ENCODE results near the gene ADIPOR2.

Gene ADIPOR2

DNA sequence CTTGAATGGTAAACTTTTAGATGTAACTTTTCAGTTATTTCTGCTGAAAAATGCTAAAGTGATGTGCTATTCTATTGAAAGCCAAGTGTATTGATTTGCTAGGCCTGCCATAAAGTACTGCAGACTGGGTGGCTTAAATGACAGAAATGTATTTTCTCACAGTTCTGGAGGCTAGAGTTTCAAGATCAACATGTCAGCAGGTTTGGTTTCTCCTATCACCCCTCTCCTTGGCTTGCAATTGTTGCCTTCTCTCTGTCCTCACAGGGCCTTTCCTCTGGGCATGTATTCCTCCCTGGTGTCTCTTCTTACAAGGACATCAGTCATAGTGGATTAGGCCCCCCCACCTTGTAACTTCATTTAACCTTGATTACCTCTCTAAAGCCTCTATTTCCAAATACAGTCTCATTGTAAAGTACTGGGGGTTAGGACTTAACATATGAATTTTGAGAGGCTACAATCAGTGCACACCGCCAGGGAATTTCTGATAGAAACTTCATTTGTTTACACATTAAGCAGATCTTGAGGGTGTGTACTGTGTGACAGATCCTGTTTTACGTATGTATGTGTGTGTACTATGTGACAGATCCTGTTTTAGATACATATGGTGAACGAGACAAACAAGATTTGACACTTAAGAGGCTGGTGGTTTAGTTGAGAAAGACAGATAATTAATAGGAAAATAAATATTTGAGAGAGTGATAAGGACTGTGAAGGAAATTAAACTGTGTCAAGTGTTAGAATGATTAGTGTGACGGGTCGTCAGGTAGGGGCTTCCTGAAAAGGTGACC is 49.5 kb downstream of the ADIPOR2 start:
- Histone ChIP-seq H3K9ac (no peak overlapping the region), H3K4me1 (peaks cover 27% of the 10 kb centered on the region), H3K27me3 (ENCODE audit: control insufficient read depth, insufficient read depth, low read length) (no peaks in the 10 kb centered on the region), H3K36me3 (ENCODE audit: control insufficient read depth, insufficient read depth, low read length) (no peaks in the 10 kb centered on the region), H3K79me2 (peaks cover 20% of the 10 kb centered on the region), H3K9me3 (ENCODE audit: control insufficient read depth, low read length) (no peaks in the 10 kb centered on the region), H2AFZ (no peak overlapping the region), H3K27ac (peak overlapping the region; percentile 9), H3K4me3 (ENCODE audit: low read depth, low read length) (no peak overlapping the region), H3K4me2 (ENCODE audit: low read length) (no peak overlapping the region)
- TF ChIP-seq CTCF (IDR thresholded peaks at IDR 0.05) = no peak

GRCh38 chr12:1741154-1741949 is 50.5 kb downstream of the ADIPOR2 start:
- no peaks in the 10 kb centered on the region for H3K27me3 ChIP-seq (ENCODE audit: control insufficient read depth, insufficient read depth, low read length)
- no peaks in the 10 kb centered on the region for H3K9me3 ChIP-seq (ENCODE audit: control insufficient read depth, low read length)
- no peak for TF ChIP-seq CTCF (IDR thresholded peaks at IDR 0.05)
- H2AFZ ChIP-seq = no peak overlapping the region
- no peak overlapping the region for H3K4me3 ChIP-seq (ENCODE audit: low read depth, low read length)
- peaks cover 20% of the 10 kb centered on the region for H3K79me2 ChIP-seq
- H3K9ac ChIP-seq = no peak overlapping the region
- peaks cover 27% of the 10 kb centered on the region for H3K4me1 ChIP-seq
- H3K36me3 ChIP-seq (ENCODE audit: control insufficient read depth, insufficient read depth, low read length) = no peaks in the 10 kb centered on the region
- peak overlapping the region; percentile 9 for H3K27ac ChIP-seq
- no peak overlapping the region for H3K4me2 ChIP-seq (ENCODE audit: low read length)

DNA sequence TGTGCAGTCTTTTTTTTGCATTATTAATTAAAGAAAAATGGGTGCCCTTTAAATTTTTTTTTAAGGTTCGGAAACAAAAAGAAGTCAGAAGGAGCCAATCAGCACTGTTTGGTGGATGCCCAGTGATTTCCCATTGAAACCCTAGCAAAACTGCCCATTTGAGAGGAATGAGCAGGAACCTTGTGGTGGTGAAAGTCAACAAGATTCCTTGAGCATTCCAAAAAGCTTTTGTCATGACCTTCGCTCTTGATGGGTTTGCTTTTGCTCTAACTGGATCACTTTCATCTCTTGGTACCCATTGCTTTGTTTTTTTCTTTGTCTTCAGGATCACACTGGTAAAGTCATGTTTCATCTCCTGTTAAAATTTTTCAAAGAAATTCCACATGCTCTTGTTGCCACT is 54.1 kb downstream of the ADIPOR2 start:
- H3K36me3 ChIP-seq (ENCODE audit: control insufficient read depth, insufficient read depth, low read length) = no peaks in the 10 kb centered on the region
- no peak overlapping the region for H3K27ac ChIP-seq
- no peak for TF ChIP-seq CTCF (IDR thresholded peaks at IDR 0.05)
- H3K4me1 ChIP-seq = peaks cover 15% of the 10 kb centered on the region
- no peaks in the 10 kb centered on the region for H3K9me3 ChIP-seq (ENCODE audit: control insufficient read depth, low read length)
- no peak overlapping the region for H3K4me3 ChIP-seq (ENCODE audit: low read depth, low read length)
- H3K9ac ChIP-seq = no peak overlapping the region
- H3K27me3 ChIP-seq (ENCODE audit: control insufficient read depth, insufficient read depth, low read length) = no peaks in the 10 kb centered on the region
- peaks cover 20% of the 10 kb centered on the region for H3K79me2 ChIP-seq
- no peak overlapping the region for H2AFZ ChIP-seq
- H3K4me2 ChIP-seq (ENCODE audit: low read length) = no peak overlapping the region

DNA sequence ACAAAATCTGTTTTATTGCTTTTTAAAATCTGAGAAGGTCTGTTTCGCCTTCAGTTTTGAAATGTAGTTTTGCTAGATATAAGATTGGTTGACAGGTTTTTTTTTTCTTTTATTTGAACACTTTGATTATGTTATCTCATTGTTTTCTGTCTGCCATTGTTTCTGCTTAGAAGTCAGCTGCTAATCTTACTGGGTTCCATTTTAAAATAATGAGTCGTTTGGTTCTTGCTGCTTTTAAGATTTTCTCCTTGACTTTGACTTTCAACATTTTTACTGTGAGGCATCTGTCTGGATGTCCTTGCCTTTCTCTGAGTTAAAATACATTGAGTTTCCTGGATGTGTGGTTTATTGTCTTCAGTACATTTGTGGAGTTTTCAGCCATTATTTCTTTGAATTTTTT is 56.7 kb downstream of the ADIPOR2 start:
- Histone ChIP-seq H3K4me1 (no peaks in the 10 kb centered on the region), H3K9ac (no peak overlapping the region), H3K27ac (no peak overlapping the region), H3K9me3 (ENCODE audit: control insufficient read depth, low read length) (no peaks in the 10 kb centered on the region), H2AFZ (no peak overlapping the region), H3K4me2 (ENCODE audit: low read length) (no peak overlapping the region), H3K36me3 (ENCODE audit: control insufficient read depth, insufficient read depth, low read length) (no peaks in the 10 kb centered on the region), H3K27me3 (ENCODE audit: control insufficient read depth, insufficient read depth, low read length) (no peaks in the 10 kb centered on the region), H3K4me3 (ENCODE audit: low read depth, low read length) (no peak overlapping the region), H3K79me2 (peaks cover 22% of the 10 kb centered on the region)
- no peak for TF ChIP-seq CTCF (IDR thresholded peaks at IDR 0.05)
